IPS DF 6.9 (cell line): ENCODE results near the gene TTC7B.

Source experiments
- DNase-seq: peaks from one replicate; pipeline ENCODE4 v3.0.0-alpha.2; 2013; ENCODE audit warnings: low read depth, low spot score
- H3K27ac ChIP-seq: one replicate; pipeline ENCODE4 v1.5.1; 2013; ENCODE audit warnings: low read length, control low read depth
- H3K27me3 ChIP-seq: 2 replicates; pipeline ENCODE4 v1.6.1; 2013; ENCODE audit warnings: mild to moderate bottlenecking, low read length; ENCODE audit not compliant: control insufficient read depth, insufficient read depth
- H3K36me3 ChIP-seq: 2 replicates; pipeline ENCODE4 v1.6.1; 2013; ENCODE audit warnings: low read length; ENCODE audit not compliant: control insufficient read depth, insufficient read depth
- H3K4me1 ChIP-seq: 2 replicates; pipeline ENCODE4 v1.6.1; 2013; ENCODE audit warnings: low read length; ENCODE audit not compliant: control insufficient read depth, insufficient read depth
- H3K4me3 ChIP-seq: 2 replicates; pipeline ENCODE4 v1.5.1; 2013; ENCODE audit warnings: mild to moderate bottlenecking, low read length
- H3K9me3 ChIP-seq: 2 replicates; pipeline ENCODE4 v1.6.1; 2013; ENCODE audit warnings: low read length, inconsistent platforms; ENCODE audit not compliant: control insufficient read depth, insufficient read depth
- WGBS: extraction: QIAGEN DNeasy Blood & Tissue Kit; methylation state at CpG from one replicate; pipeline ENCODE4 v1.1.7; 2013; ENCODE audit warnings: mixed read lengths, missing lambda C conversion rate; ENCODE audit not compliant: insufficient read length, insufficient coverage; 5-methylcytosine and 5-hydroxymethylcytosine counted together

TTC7B gene

GRCh38 chr14:90484291-90484690, 331.9 kb downstream of the TTC7B start:
- Histone ChIP-seq H3K27me3 (no peaks in the 10 kb centered on the region), H3K36me3 (no peaks in the 10 kb centered on the region), H3K9me3 (no peaks in the 10 kb centered on the region), H3K4me3 (no peak overlapping the region), H3K4me1 (0 out of 2 replicates have a peak, but pooled peaks cover 1% of the 10 kb centered on the region), H3K27ac (no peak overlapping the region)
- 100% methylated on average over 2 of the region's 3 CpGs for WGBS
- DNase-seq = no peak

GRCh38 chr14:90483571-90483974, 332.7 kb downstream of the TTC7B start:
- DNase-seq = no peak

GRCh38 chr14:90483117-90483516, 333.1 kb downstream of the TTC7B start:
- no CpG with 5 or more reads among the region's 2 CpGs for WGBS
- Histone ChIP-seq H3K27ac (no peak overlapping the region), H3K4me1 (0 out of 2 replicates have a peak, but pooled peaks cover 1% of the 10 kb centered on the region), H3K36me3 (no peaks in the 10 kb centered on the region), H3K9me3 (no peaks in the 10 kb centered on the region), H3K27me3 (no peaks in the 10 kb centered on the region), H3K4me3 (no peak overlapping the region)
- DNase-seq = no peak

More at GRCh38 chr14:90483571-90483974, 332.7 kb downstream of the TTC7B start:
- Histone ChIP-seq H3K27me3 (no peaks in the 10 kb centered on the region), H3K36me3 (no peaks in the 10 kb centered on the region), H3K4me1 (0 out of 2 replicates have a peak, but pooled peaks cover 1% of the 10 kb centered on the region), H3K9me3 (no peaks in the 10 kb centered on the region), H3K27ac (no peak overlapping the region), H3K4me3 (no peak overlapping the region)
- no CpG with 5 or more reads among the region's 11 CpGs for whole genome bisulfite sequencing

GRCh38 chr14:90475298-90475697, 340.9 kb downstream of the TTC7B start:
- no peak for DNase-seq
- Histone ChIP-seq H3K4me3 (no peak overlapping the region), H3K4me1 (no peaks in the 10 kb centered on the region), H3K36me3 (no peaks in the 10 kb centered on the region), H3K27me3 (no peaks in the 10 kb centered on the region), H3K9me3 (no peaks in the 10 kb centered on the region; the same call in 1 of the 2 replicates), H3K27ac (no peak overlapping the region)
- no CpG with 5 or more reads among the region's 3 CpGs for WGBS
